Osteocyte (in vitro differentiated cells): Measurements from ENCODE around the gene HINT3. TPM values are rescaled to one million over a fixed set of nuclear protein-coding genes. Genes with fewer than 3 reads are reported as not detected.

Source experiments
- DNase-seq: peaks from one replicate; pipeline ENCODE4 v3.0.0; 2021; ENCODE audit warnings: mixed read lengths; ENCODE audit not compliant: unreplicated experiment; ENCODE audit errors: extremely low spot score
- H3K27ac Mint-ChIP-seq: one replicate; pipeline ENCODE4 v1.8.0; 2021; ENCODE audit warnings: mild to moderate bottlenecking, mixed read lengths; ENCODE audit not compliant: unreplicated experiment
- H3K27me3 Mint-ChIP-seq: one replicate; pipeline ENCODE4 v1.8.0; 2021; ENCODE audit warnings: mixed read lengths; ENCODE audit not compliant: unreplicated experiment
- H3K36me3 Mint-ChIP-seq: one replicate; pipeline ENCODE4 v1.8.0; 2021; ENCODE audit warnings: mixed read lengths; ENCODE audit not compliant: unreplicated experiment
- H3K4me1 Mint-ChIP-seq: one replicate; pipeline ENCODE4 v1.8.0; 2021; ENCODE audit warnings: mixed read lengths; ENCODE audit not compliant: unreplicated experiment
- H3K4me3 Mint-ChIP-seq: one replicate; pipeline ENCODE4 v1.8.0; 2021; ENCODE audit warnings: mild to moderate bottlenecking, moderate library complexity, mixed read lengths; ENCODE audit not compliant: unreplicated experiment
- H3K9me3 Mint-ChIP-seq: one replicate; pipeline ENCODE4 v1.8.0; 2021; ENCODE audit warnings: mixed read lengths; ENCODE audit not compliant: unreplicated experiment
- CTCF ChIP-seq: fragments of 200-600 bp; sonication (generic); IDR thresholded peaks from 2 replicates; pipeline ENCODE4 v1.5.0; 2021; ENCODE audit warnings: antibody characterized with exemption, mild to moderate bottlenecking, moderate library complexity
- total RNA-seq: library from RNA; stranded (reverse); gene quantifications from 2 replicates; pipeline ENCODE4 v1.2.1, GENCODE V29; 2021

The HINT3 gene
- total RNA-seq, 1 donor from 2014 or later: 15.0 TPM

GRCh38 chr6:125918230-125918629, 38.3 kb upstream of the HINT3 start:
- Mint-ChIP-seq H3K27me3 (no peaks in the 10 kb centered on the region), H3K36me3 (peaks cover 45% of the 10 kb centered on the region), H3K4me1 (peaks cover 44% of the 10 kb centered on the region), H3K27ac (peak overlapping the region; percentile 96), H3K4me3 (no peak overlapping the region), H3K9me3 (no peaks in the 10 kb centered on the region)
- no peak for DNase-seq
- TF ChIP-seq CTCF: no peak

DNA sequence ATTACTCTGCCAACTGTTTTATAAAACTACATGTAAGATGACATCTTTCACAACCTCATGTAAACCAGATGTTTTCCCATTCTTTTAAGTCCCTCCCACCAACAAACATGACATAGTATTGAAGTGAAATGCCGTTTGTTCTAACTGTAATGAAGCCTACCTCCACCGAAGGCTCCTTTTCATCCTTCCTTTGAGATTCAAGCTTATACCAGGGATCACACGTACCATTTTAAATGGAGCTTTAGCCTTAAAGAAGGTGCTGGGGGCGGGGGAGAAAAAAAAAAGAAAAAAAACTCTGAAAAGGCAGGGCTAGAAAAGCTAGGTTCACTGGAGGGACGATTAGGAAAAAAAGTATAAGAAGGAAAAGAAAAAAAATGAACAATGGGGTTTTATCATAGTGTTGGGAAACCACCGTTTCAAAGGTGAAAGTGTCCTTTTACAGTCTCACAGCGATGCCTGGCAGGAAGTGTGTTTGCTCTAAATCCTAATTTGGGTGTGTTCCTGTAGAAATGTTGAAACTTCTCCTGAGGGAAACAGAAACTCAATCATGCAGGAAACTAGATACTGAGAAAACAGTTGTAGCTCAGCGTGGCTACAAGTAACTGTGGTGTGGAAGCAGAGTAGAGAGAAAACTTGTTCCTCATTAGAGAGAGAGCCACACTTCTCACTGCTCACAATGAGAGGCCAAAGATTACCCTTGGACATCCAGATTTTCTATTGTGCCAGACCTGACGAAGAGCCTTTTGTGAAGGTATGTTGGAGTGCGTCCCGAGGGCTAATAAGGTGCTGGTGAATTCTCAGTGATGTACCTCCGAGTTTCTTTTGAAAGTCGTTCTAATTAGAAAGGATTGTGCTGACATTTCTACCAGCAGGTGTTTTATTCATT, 37.6 kb upstream of the HINT3 start:
- peaks cover 48% of the 10 kb centered on the region for H3K36me3 Mint-ChIP-seq
- H3K4me3 Mint-ChIP-seq: peak overlapping the region; percentile 75
- peaks cover 49% of the 10 kb centered on the region for H3K4me1 Mint-ChIP-seq
- peak overlapping the region; percentile 96 for H3K27ac Mint-ChIP-seq
- H3K9me3 Mint-ChIP-seq: no peaks in the 10 kb centered on the region
- no peak for TF ChIP-seq CTCF
- no peaks in the 10 kb centered on the region for H3K27me3 Mint-ChIP-seq
- DNase-seq: no peak

GRCh38 chr6:125919618-125920017, 37.0 kb upstream of the HINT3 start:
- Mint-ChIP-seq H3K4me3 (peak overlapping the region; percentile 75), H3K36me3 (peaks cover 51% of the 10 kb centered on the region), H3K27me3 (no peaks in the 10 kb centered on the region), H3K27ac (peak overlapping the region; percentile 96), H3K4me1 (peaks cover 55% of the 10 kb centered on the region), H3K9me3 (no peaks in the 10 kb centered on the region)
- TF ChIP-seq CTCF: no peak
- DNase-seq: no peak

- peaks cover 41% of the 10 kb centered on the region for H3K36me3 Mint-ChIP-seq
- H3K9me3 Mint-ChIP-seq: no peaks in the 10 kb centered on the region
- H3K27ac Mint-ChIP-seq: peak overlapping the region; percentile 63
- TF ChIP-seq CTCF: no peak
- no peaks in the 10 kb centered on the region for H3K27me3 Mint-ChIP-seq
- no peak overlapping the region for H3K4me3 Mint-ChIP-seq
- H3K4me1 Mint-ChIP-seq: peaks cover 76% of the 10 kb centered on the region
- no peak for DNase-seq
Observed at GRCh38 chr6:125922322-125922860, 34.2 kb upstream of the HINT3 start.

DNA sequence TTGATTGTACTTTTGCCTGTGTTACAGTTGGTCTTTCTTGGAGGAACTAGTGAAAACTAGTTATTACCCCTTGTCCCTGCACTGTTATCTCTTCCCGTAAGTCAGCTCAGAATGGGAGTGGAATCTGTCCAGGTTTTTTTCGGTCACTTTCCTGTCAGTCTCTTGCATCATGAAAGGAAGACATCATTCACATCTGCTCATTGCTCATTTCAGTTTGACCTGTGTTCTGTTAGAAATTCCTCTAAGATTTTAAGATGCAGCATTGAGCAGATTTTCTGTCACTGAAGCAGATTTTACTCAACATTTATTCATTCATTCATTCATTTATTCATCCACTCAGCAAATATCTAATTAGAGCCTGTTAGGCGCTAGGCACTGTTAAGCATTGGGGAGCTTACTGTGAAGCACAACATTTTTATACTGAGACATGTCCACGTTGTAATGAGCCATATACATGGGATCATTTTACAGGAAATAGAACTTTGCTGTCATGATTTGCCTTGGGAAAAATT, 33.1 kb upstream of the HINT3 start:
- no peak for DNase-seq
- H3K27ac Mint-ChIP-seq: peak overlapping the region; percentile 90
- peaks cover 46% of the 10 kb centered on the region for H3K36me3 Mint-ChIP-seq
- peaks cover 81% of the 10 kb centered on the region for H3K4me1 Mint-ChIP-seq
- H3K4me3 Mint-ChIP-seq: no peak overlapping the region
- no peaks in the 10 kb centered on the region for H3K27me3 Mint-ChIP-seq
- no peaks in the 10 kb centered on the region for H3K9me3 Mint-ChIP-seq
- no peak for TF ChIP-seq CTCF
